Ovary (tissue), 9 donors: ENCODE measurements around the gene KIAA0040. TPM values are rescaled to one million over a fixed set of nuclear protein-coding genes. Genes with fewer than 3 reads are reported as not detected.

Source experiments
- DNase-seq, 5 donors: peaks; one replicate each; pipeline ENCODE4 v3.0.0-alpha.2; 2019 to 2020
- H3K27ac ChIP-seq, 2 donors: fragments of 200-600 bp; one replicate each; pipeline versions ENCODE4 v1.5.1 to v1.8.0; 2019 to 2022
- H3K27me3 ChIP-seq: fragments of 200-600 bp; one replicate; pipeline ENCODE4 v1.8.0; 2022
- H3K36me3 ChIP-seq: fragments of 200-600 bp; sonication (generic); one replicate; pipeline ENCODE4 v1.5.1; 2019
- H3K4me1 ChIP-seq: one replicate; pipeline ENCODE4 v1.8.1; 2013; ENCODE audit warnings: mild to moderate bottlenecking, moderate library complexity; ENCODE audit not compliant: insufficient read depth
- H3K4me3 ChIP-seq: fragments of 200-600 bp; sonication (generic); one replicate; pipeline ENCODE4 v1.5.1; 2017
- H3K9me3 ChIP-seq, 2 donors: fragments of 200-600 bp in 1 of 2; sonication (generic) in 1 of 2; one replicate each; pipeline versions ENCODE4 v1.5.1 to v1.8.1; 2013 to 2019; ENCODE audit warnings: mild to moderate bottlenecking in 1 of 2, moderate library complexity in 1 of 2
- EP300 ChIP-seq: sonication (generic); formaldehyde crosslinking; IDR thresholded peaks from one replicate; pipeline ENCODE4 v1.6.1; 2017; ENCODE audit warnings: antibody characterized with exemption
- POLR2A ChIP-seq: fragments of 450-650 bp; IDR thresholded peaks from one replicate; pipeline ENCODE4 v1.6.1; 2017; ENCODE audit warnings: antibody characterized with exemption, mild to moderate bottlenecking, moderate library complexity
- WGBS, 3 donors: extraction: QIAGEN DNeasy Blood & Tissue Kit in 1 of 3; methylation state at CpG; one replicate each; pipeline versions ENCODE4 v1.1.5 to v1.1.7; 2013 to 2017; 5-methylcytosine and 5-hydroxymethylcytosine counted together
- intact Hi-C, 4 donors: fragments of 100-400 bp; cut with DNase I; formaldehyde crosslinking; loops; one replicate each; pipeline versions ENCODE4 v1.11.0 to v1.15.1; 2022 to 2023
- polyA plus RNA-seq, 2 donors: library from polyadenylated mRNA; stranded (reverse); fragments of 200-250 nt in 1 of 2; fragments of 350-450 nt in 1 of 2; fragmentation: Illumina TruSeq in 1 of 2; extraction: RNeasy Lipid Tissue Mini Kit (QIAGEN cat#74804) in 1 of 2; gene quantifications; one replicate each; pipeline ENCODE4 v1.2.3, GENCODE V29; 2013 to 2014
- total RNA-seq, 7 donors: library from RNA; depleted of rRNA in 2 of 7; stranded (reverse); fragments of >200 nt in 2 of 7; fragmentation: NEBNext Ultra II Directional in 3 of 7; extraction: Animal tissue kit (Norgen Biotek cat#: 25700) in 3 of 7; gene quantifications; one replicate each; pipeline versions ENCODE4 v1.1.0 to v1.2.4, GENCODE V29; 2016 to 2023
- TF ChIP-seq, protein P1 (sequence below), 3 donors: fragments of 450-650 bp in 2 of 3; fragments of 200-600 bp in 1 of 3; IDR thresholded peaks; one replicate each; pipeline versions ENCODE4 v1.5.1 to v1.8.0; 2016 to 2022; ENCODE audit warnings: antibody characterized with exemption in 3 of 3, mild to moderate bottlenecking in 1 of 3
- donor health status: DM: no; HTN: no; CAD: no; lungs with moderate emphysema.
- donor health status: DM: no; HTN: no; CAD: no.
- donor health status: Bipolar disorder and iron deficiency.
- donor health status: DM: yes; HTN: yes; CAD: no.
- donor health status: DM: no; HTN: no; CAD: no.
- donor health status: DM: yes; HTN: yes; CAD: no.

KIAA0040 gene
- total and polyA plus RNA-seq, 9 donors = 5.2 to 24.7 (median 9.9) TPM

DNA sequence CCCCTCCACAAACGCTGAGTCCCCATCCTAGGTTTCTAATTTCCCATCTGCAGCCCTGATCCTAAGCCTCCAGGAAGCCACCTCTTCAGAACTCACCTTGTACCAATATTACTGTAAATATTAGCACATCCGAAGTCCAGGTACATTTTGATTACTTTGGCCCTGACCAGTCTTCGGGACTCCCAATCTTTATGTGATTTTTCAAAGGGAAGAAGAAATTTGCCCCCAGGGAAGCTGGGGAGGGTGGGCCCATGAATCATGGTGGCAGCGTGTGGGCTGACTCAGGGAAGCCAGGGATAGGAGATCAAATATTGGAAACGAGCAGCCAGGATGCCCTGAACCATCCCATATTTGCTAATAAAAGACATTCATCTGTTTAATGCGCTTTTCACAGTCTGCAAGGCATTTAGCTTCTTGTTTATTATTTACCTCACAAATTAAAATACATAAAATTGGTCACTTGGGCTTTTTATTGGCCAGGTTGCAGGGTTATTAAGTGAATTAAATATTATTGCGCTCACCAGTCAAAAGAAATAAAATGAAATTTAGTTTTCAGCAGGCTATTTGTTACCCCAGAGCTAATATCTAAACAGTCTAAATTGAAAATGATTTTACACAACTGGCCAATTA, 46.6 kb downstream of the KIAA0040 start:
- intact Hi-C loops = loop anchor here in 1 of 4 donors (10.0 kb wide), 1 partner anchor 1699 kb away; no protein-coding TSS in a partner anchor

DNA sequence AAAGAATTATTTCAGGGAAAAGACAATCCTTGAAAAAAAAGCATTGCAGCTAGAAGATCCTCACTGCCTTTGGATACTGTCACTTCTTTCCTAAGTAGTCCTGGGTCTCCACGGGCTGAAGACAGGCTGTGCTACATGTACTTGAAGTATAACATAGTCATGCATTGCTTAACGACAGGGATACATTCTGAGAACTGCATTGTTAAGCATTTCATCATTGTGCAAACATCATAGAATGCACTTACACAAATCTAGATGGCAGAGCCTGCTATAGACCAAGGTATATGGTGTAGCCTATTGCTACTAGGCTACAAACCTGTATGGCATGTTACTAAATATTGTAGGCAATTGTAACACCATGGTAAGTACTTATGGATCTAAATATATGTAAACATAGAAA, 54.0 kb downstream of the KIAA0040 start:
- intact Hi-C loops = no loop called here
- 52 to 76% (median 73%) methylated on average over 2 of the region's 2 CpGs for WGBS, 3 donors
- Histone ChIP-seq H3K9me3 (no peaks in the 10 kb centered on the region), H3K4me3 (no peak overlapping the region), H3K27me3 (no peaks in the 10 kb centered on the region), H3K4me1 (no peaks in the 10 kb centered on the region), H3K27ac (no peak overlapping the region), H3K36me3 (no peaks in the 10 kb centered on the region)
- DNase-seq = no peak
- TF ChIP-seq EP300 (no peak), POLR2A (no peak)

More for the DNA sequence above, 46.6 kb downstream of the KIAA0040 start:
- H3K27ac ChIP-seq = no peak overlapping the region
- no peaks in the 10 kb centered on the region for H3K27me3 ChIP-seq
- TF ChIP-seq, protein P1, sequence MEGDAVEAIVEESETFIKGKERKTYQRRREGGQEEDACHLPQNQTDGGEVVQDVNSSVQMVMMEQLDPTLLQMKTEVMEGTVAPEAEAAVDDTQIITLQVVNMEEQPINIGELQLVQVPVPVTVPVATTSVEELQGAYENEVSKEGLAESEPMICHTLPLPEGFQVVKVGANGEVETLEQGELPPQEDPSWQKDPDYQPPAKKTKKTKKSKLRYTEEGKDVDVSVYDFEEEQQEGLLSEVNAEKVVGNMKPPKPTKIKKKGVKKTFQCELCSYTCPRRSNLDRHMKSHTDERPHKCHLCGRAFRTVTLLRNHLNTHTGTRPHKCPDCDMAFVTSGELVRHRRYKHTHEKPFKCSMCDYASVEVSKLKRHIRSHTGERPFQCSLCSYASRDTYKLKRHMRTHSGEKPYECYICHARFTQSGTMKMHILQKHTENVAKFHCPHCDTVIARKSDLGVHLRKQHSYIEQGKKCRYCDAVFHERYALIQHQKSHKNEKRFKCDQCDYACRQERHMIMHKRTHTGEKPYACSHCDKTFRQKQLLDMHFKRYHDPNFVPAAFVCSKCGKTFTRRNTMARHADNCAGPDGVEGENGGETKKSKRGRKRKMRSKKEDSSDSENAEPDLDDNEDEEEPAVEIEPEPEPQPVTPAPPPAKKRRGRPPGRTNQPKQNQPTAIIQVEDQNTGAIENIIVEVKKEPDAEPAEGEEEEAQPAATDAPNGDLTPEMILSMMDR (IDR thresholded peaks at IDR 0.05) = no peak
- TF ChIP-seq EP300 (no peak), POLR2A (no peak)
- no peak overlapping the region for H3K4me3 ChIP-seq
- DNase-seq = no peak
- H3K36me3 ChIP-seq = no peaks in the 10 kb centered on the region
- no peaks in the 10 kb centered on the region for H3K9me3 ChIP-seq
- WGBS, 3 donors = 57 to 69% (median 63%) methylated on average over 6 to 7 of the region's 7 CpGs
- no peaks in the 10 kb centered on the region for H3K4me1 ChIP-seq

DNA sequence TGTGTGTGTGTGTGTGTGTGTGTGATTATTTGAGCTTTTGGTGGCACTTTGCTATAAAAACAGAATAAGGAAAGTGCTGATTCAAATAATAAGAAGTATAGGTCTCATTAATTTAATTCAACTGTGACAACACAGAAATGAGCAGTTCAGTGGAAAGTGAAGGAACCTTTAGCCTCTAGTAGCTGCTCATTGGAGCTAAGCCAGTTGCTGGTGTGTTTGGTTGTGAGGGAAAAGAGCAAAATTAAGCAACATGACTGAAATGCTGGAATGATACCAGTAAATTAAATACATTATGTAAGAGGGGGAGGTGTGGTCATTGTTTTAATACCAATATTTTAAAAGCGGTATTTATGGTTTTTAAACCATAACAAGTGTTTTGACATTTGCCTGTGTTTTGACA, 55.2 kb downstream of the KIAA0040 start:
- no peaks in the 10 kb centered on the region for H3K9me3 ChIP-seq
- H3K27ac ChIP-seq = no peak overlapping the region
- TF ChIP-seq, protein P1 (IDR thresholded peaks at IDR 0.05) = no peak
- TF ChIP-seq EP300 = no peak
- no peak for TF ChIP-seq POLR2A
- no peak for DNase-seq
- H3K27me3 ChIP-seq = no peaks in the 10 kb centered on the region
- H3K36me3 ChIP-seq = no peaks in the 10 kb centered on the region
- intact Hi-C loops = no loop called here
- no peaks in the 10 kb centered on the region for H3K4me1 ChIP-seq
- WGBS, 3 donors = 86 to 94% (median 89%) methylated on average over 1 of the region's 1 CpG
- H3K4me3 ChIP-seq = no peak overlapping the region

DNA sequence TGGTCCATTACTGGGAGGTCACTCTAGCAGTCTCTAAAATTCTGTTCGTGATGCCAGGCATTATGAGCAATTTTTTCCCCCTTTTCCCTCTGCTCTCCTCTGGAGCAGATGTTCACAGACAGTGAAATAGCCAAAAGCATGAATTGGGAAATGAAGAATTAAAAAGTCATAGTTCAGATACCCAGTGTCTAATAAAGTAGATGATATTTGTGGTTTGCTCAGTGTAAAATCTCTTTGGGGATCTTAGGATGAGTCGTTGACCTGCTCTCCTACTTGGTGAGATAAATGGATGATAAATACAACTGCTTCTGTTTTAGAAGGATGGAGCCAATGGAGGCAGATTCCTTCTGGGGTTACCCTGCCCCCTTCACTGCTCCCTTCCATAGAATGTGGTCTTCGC, 56.3 kb downstream of the KIAA0040 start:
- Histone ChIP-seq H3K36me3 (no peaks in the 10 kb centered on the region), H3K27me3 (no peaks in the 10 kb centered on the region), H3K4me1 (no peaks in the 10 kb centered on the region), H3K4me3 (no peak overlapping the region), H3K9me3 (no peaks in the 10 kb centered on the region), H3K27ac (no peak overlapping the region)
- intact Hi-C loops = no loop called here
- 80 to 89% (median 80%) methylated on average over 3 of the region's 3 CpGs for WGBS, 3 donors
- no peak for DNase-seq
- TF ChIP-seq POLR2A (no peak), EP300 (no peak)
- TF ChIP-seq, protein P1 (IDR thresholded peaks at IDR 0.05) = no peak

DNA sequence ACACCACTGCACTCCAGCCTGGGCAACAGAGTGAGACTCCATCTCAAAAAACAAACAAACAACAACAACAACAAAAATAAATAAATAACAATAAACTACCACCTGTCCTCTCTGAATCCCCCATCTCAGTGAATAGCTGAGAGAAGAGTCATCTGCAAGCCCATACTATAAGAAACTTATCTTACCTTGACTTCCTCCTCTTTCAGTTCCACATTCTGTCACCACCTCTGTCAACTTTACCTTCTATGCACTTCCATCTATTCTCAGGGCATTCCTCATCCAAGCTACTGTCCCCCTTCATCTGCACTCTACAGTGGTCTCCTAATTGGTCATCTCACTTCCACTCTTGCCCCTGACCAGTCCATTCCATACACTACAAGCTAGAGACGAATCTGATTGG, 58.1 kb downstream of the KIAA0040 start:
- intact Hi-C loops = no loop called here
- Histone ChIP-seq H3K9me3 (no peaks in the 10 kb centered on the region), H3K27me3 (no peaks in the 10 kb centered on the region), H3K27ac (no peak overlapping the region), H3K4me1 (no peaks in the 10 kb centered on the region), H3K4me3 (no peak overlapping the region), H3K36me3 (no peaks in the 10 kb centered on the region)
- DNase-seq = no peak
- 71 to 81% (median 80%) methylated on average over 1 of the region's 1 CpG for WGBS, 3 donors
- TF ChIP-seq POLR2A (no peak), EP300 (no peak)
- TF ChIP-seq, protein P1 (IDR thresholded peaks at IDR 0.05) = no peak
